Bone marrow (tissue), 2 donors: ENCODE results near the gene SMPDL3A.
A peak's percentile ranks its signal among the peaks of the same experiment; 100 is the strongest.

Experiments
- DNase-seq, 2 donors: peaks; one replicate each; lab custom pipeline; 2025; lab: John Stamatoyannopoulos, UW

SMPDL3A gene

DNA sequence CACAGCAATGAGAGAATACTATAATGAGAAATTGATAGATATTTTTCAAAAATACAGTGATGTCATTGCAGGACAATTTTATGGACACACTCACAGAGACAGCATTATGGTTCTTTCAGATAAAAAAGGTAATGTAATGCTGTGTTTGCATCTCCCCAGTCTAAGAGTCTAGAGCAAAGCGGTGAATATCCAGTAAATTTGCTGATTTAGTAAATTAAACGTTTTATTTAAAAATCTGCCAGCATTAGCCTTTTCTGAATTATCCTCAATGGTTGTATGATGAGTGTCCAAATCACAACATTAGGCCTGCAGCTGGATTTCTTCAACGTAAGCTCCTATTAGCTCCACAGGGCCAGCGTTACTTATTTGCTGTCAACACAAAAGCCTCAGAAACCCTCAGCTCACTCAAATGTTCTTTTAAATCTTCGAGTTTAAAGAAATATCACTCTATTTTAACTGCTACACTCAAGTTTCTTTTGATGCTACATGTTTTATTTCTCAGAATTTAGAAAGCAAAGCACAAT, 16.0 kb downstream of the SMPDL3A start:
- no peak for DNase-seq

DNA sequence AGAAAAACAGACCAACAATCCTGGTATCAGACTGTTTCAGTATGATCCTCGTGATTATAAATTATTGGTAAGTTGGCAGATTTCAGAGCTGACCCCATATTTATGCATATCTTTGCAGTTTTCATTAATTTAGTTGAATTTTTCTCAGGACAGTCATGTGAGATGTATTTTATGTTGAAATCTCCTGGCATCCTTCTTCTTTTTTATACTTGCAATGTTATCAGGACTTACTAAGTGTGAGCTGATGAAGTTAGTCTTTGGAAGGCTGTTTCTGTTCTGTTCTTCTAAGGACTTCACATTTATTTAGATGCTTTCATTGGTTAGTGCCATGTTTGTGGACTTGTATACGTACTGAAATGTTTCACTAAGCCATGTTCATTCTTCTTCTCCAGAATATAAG, 17.2 kb downstream of the SMPDL3A start:
- no peak for DNase-seq

GRCh38 chr6:122808121-122808885, 19.2 kb downstream of the SMPDL3A start:
- DNase-seq, result no peak

DNA sequence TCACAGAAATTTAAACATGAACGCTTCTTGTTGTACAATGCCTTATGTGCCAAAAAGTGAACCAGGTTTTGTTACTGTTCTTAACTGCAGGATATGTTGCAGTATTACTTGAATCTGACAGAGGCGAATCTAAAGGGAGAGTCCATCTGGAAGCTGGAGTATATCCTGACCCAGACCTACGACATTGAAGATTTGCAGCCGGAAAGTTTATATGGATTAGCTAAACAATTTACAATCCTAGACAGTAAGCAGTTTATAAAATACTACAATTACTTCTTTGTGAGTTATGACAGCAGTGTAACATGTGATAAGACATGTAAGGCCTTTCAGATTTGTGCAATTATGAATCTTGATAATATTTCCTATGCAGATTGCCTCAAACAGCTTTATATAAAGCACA, 19.9 kb downstream of the SMPDL3A start:
- DNase-seq, result no peak

GRCh38 chr6:122809691-122810090, 20.6 kb downstream of the SMPDL3A start:
- no peak for DNase-seq

DNA sequence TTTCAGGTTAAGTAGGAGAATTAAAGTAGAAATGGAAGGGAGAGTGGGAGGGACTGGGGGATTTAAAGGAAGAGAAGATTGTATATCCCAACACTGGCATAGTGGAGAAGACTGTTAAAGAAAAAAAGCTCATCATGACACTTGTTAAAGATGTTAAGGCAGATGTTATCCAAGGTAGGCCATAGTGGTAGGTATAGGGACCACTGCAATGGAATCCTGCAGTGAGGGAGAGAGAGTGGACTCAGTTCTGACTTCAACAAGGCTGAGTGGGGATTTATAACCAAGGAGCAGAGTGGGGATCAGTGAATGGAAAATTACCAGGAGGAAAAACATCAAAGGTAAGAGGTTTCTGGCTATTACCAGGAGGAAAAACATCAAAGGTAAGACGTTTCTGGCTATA, 21.1 kb downstream of the SMPDL3A start:
- no peak for DNase-seq

DNA sequence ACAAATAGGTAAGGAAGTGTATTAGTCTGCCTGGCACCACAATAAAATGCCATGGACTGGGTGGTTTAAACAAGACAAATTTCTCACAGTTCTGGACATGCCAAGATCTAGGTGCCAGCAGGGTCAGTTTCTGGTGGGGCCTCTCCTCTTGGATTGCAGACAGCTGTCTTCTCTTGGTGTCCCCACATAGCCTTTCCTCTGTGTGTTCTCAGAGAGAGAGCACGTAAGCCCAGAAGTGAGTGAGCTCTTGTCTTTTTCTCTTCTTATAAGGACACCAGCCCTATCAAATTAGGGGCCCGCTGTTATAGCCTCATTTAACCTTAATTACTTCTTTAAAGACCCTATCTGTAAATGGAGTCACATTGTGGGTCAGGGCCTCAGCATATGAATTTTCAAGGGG, 28.3 kb downstream of the SMPDL3A start:
- DNase-seq, result no peak

DNA sequence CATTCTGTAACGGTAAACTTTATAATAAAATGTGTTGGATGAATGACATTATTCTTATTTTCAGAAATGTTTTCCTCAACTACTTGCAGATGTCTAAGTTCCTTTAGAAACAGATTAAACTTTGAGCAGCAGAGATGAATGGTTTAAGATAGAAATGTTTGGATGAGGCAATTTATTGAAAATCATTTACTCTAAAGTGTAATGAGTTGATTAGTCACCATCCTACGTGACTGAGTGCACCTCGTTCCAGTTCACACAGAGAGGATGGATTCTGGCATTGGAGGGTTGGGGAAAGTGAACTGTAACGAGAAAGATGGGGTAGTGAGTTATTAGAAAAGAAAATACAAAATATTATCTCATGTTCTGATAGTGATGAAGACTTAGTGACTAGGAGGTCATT, 28.7 kb downstream of the SMPDL3A start:
- DNase-seq, result no peak

DNA sequence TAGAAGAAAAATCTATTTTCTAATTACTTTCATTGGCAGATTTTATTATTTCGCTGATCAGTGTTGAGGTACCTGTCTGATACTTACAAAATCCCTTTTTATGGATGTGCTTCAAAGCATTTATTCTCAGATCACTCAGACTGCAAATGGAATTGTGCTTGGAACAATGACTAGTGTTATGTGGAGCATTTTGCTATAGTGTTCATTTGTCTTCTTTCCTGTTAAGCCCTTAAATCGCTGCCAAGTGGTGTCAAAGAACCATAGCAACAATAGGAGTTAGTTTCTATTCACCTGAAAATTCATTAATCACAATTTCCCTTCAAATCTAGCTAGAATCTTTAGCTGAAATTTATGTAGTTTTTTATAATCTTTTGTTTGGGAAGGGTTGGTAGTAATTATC, 29.8 kb downstream of the SMPDL3A start:
- no peak for DNase-seq

DNA sequence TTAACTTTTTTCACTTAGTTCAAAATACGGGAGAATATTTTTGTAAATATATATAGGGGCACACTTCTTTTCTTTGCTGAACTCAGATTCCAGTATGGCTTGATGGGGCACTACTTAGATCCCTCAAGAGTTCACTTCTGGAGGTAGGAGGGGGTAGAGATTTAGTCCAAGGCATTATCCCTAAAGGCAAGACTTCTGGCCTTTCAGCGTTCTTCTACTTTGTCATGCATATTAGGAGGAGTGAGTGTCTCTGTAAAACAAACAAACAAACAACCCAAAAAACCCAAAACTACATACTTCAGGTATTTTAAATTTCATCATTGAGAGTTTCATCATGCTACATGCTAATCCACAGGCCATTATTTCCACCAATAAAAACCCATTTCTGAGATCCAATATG, 32.0 kb downstream of the SMPDL3A start:
- no peak for DNase-seq

DNA sequence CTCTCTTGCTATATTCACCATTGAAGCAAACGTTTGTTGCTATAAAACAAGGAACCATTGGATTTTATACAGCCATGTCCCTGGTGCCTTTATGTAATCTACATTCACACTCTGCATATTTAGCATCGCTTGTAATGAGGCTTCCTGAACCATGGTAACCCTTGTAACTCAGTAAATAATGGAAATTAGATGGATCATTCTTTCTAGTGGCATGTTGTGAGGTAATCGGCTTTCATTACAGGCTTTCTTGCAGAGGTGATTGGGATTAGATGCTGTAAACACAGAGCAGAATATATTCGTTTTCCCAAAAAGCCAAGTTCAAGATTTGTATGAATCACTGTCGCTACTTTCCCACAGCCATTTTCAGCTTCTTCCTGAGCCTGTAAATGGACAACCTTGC, 36.1 kb downstream of the SMPDL3A start:
- no peak for DNase-seq

GRCh38 chr6:122829456-122829855, 40.4 kb downstream of the SMPDL3A start:
- no peak for DNase-seq

GRCh38 chr6:122831511-122831910, 42.5 kb downstream of the SMPDL3A start:
- DNase-seq, result no peak

- no peak for DNase-seq
Measured at GRCh38 chr6:122832459-122832858, 43.4 kb downstream of the SMPDL3A start.

DNA sequence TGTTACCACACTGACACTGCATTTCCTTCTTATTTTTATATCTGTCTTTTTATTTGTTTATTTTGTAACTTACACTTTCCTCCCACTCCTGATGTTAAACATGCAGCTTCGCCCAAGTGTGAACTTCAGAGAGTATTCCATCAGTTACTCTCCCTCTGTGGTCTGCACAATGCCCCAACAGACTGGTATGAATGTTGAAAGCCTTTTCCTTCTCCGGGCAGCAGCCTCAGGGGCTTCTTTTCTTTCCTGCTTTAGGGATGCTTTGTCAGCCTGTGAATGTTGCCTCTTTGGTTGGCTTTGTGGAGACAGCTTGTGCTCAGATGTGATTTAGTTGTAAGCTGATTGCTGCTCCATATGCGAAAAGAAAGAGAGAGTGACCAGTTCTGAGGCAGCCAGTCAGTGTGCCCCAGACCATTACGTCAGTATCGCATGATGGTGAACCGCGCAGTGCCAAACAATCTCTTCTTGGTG, 44.0 kb downstream of the SMPDL3A start:
- DNase-seq, result no peak

DNA sequence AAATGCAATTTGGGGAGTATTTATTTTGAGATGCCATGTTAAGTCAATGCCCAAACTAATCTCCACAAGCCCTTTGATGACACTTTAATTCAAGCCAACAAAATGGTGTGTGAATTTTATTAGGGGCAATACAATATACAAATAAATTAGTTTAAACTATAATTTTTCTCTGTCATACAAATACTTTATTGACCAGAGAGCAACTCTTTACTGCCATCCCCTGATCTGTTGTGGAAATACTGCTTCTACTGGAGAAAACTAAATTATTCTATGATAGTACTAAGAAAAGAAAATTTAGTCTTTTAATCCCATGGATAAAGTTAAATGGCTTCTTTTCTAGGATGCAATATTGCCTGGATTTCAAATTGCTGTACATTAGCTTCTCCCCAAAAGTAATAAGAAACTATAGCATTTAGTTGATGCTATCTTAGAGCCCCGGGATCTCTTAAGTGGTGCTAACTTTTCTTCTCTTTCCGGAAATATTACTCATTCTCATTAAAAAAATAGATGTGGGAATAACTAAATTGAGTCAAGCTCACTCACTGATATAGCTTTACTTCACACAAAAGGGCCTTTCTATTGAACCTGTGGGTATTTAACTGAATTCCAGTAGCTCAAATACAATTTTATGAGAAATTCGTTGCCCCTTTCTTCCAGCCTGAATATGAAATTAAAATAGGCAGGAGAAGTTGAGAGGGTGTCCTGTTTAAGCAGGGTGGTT, 49.2 kb downstream of the SMPDL3A start:
- no peak for DNase-seq

- DNase-seq, result peak in 1 of 2 donors; percentile 28
Measured at GRCh38 chr6:122839472-122839871, 50.4 kb downstream of the SMPDL3A start.

- no peak for DNase-seq
Measured at GRCh38 chr6:122839906-122840305, 50.8 kb downstream of the SMPDL3A start.

DNA sequence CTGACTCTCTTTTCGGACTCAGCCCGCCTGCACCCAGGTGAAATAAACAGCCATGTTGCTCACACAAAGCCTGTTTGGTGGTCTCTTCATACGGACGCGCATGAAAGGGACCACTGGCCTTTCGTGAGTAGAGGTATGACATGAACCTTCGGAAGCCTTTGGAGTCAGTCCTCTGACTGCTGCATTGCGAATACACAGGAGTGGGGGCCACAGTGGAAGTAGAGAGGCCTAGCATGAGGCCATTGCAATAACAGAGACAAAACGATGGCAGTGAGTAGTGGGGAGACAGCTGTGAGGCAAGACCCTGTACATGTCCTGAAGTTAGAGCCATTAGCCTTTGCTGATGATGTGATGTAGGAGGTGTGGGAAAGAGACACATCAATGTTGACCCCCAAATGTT, 56.4 kb downstream of the SMPDL3A start:
- DNase-seq, result no peak

GRCh38 chr6:122845916-122846612, 57.0 kb downstream of the SMPDL3A start:
- no peak for DNase-seq

GRCh38 chr6:122853259-122853995, 64.4 kb downstream of the SMPDL3A start:
- no peak for DNase-seq
